Activated T-cell treated with anti-CD3 and anti-CD28 coated beads for 4 hours (primary cell): Measurements from ENCODE around the gene KLF1.
A peak's percentile ranks its signal among the peaks of the same experiment; 100 is the strongest.
"Not testable (repeated sequence)": the region's sequence is repeated elsewhere in the genome, so short reads cannot be mapped to it uniquely, and the experiment has no call there.

Experiments used
- DNase-seq: peaks from one replicate; pipeline ENCODE4 v3.0.0-alpha.2; 2020

KLF1 gene

DNA sequence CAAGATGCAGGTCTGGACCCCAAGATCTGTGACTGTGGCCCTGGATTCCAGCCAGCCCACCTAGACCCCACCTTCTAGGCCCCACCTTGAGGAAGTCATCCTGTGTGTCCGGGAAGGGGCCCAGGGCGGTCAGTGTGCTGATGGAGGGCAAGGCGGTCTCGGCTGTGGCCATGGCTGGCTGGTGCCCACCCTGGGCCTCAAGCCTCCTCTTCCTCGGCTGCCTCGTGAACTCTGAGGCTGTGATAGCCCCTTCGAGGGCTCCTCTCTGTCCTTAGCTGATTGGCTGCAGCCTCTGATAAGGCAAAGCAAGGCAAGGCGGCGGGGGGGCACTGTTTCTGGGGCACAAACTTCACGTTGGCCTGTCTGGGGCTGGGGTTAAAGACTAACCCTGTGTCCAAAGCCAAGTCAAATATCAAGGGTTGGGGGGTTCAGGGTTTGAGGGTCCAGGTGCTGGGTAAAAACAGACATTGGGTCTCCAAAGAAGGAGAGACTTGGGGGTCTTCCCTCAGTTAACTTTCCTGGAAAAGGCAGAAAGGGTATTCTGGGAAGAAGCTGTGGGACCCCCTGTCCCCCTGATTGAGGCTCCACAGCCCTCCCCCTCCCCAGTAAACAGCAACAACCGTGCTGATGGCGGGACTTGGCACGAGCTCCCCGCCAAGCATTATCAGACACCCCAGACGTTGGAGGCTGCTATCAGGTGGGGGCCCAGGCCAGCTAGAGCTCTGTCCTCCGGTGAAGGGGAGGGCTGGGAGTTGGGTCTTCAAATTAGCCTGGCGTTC is at the start of gene KLF1:
Gene KLF1, minus strand, starts transcription at position 233 of the 779 bp plus-strand sequence. Its CDS starts 61 bp downstream, at position 172.
- DNase-seq, result no peak

DNA sequence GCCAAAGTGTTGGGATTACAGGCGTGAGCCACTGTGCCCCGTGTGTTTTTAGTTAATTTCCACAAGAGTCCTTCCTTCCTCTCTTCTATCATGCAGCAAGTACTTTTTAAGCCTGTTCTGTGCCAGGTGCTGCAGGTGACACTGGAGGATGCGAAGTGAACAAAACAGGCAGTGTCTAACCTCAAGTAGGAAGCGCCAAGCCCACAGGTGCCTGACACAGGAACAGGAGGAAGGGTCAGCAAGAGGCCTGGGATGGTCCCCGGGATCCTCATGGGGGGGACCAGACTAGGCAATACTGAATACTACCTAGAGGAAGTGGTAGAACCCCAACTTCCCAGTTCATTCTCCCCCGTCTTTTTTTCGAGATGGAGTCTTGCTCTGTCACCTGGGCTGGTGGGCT is 49.6 kb upstream of the KLF1 start:
- no peak for DNase-seq

DNA sequence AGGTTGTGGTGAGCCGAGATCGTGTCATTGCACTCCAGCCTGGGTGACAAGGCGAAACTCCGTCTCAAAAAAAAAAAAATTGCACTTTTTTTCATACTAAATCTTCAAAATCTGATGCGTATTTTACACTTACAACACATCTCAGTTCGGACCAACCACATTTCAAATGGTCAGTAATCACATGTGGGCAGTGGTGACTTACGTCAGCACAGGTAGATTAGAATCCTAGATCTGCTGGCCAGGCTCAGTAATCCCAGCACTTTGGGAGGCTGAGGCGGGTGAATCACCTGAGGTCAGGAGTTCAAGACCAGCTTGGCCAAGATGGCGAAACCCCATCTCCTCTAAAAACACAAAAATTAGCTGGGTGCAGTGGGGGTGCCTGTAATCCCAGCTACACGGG is 48.1 kb upstream of the KLF1 start:
- no peak for DNase-seq

DNA sequence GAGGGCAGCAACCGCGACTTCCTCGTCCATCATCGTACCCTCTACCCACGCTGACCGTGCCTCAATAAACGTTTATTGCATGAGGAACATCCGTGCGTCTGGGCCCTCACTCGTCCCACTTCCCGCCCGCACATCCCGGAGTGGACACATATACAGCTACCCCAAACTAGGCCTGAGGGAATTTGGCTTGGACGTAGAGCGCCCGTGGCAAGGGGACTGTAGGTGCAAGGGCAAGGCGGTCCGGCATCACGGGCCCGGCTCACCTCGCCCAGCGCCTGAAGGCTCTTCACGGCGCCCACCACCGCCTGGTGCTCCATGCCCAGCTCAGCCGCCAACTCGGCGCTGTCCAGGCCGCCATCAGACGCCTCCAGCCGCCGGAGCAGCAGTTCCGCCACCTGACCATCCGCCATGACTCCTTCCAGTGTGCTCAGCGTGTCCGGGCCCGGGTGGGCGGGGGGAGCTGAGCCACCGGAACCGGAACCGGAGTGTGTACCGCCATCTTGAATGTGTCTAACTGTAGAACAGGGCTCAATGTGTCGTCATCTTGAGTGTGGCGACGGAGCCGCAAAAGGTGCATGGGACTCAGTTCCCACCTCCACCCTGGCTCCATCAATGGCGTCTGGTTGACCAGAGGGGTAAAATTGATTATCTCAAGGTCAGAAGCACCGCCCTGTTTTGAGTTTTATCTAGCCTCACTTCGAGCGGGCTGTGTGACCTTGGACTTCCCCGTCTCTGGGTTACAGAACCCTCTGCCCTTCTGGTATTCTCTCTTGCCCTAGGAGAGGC is 46.5 kb upstream of the KLF1 start, which contains the start of gene FARSA:
Gene FARSA, minus strand, starts transcription at position 425 of the 786 bp plus-strand sequence. Its CDS starts 15 bp downstream, at position 410.
- peak; percentile 86 for DNase-seq

DNA sequence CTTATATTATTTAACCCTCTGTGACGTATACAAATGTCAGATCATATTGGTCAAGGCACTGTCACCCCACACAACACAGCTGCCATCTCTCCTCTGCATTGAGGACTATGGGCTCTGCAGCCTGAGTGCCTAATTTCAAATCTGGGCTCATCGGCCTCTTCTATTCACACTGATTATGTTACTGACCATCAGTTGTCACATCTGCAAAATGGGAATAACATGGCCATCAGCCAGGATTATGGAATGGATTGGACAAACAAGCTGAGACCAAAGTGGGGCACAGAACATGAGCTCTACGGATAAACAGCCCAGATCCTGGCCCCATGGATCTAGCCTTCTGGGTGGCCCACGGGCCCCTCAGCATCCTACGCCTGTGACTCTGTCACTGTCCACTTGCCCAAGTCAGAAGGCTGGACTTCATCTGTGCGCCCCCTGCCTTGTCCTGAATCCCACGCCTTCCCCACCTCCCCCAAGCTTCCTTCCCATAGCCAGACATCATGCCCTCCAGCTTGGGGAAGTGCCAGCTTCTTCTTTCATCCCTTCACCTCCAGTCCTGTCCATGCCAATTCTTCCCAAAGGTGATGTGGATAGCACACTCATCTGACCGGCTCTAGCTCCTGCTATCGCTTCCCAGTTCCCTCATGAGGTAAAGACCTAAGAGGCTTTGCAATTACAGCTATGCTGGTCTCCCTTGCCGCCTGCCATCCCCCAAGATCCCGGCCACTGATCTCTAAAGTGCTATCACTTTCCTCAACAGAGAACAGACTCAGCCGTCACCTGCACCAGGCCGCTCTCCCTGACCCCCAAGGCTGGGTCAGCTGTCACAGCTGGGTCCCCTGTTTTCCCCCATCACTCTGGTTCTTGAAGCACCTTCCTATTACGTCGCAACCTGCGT is 45.6 kb upstream of the KLF1 start:
- DNase-seq, result no peak

DNA sequence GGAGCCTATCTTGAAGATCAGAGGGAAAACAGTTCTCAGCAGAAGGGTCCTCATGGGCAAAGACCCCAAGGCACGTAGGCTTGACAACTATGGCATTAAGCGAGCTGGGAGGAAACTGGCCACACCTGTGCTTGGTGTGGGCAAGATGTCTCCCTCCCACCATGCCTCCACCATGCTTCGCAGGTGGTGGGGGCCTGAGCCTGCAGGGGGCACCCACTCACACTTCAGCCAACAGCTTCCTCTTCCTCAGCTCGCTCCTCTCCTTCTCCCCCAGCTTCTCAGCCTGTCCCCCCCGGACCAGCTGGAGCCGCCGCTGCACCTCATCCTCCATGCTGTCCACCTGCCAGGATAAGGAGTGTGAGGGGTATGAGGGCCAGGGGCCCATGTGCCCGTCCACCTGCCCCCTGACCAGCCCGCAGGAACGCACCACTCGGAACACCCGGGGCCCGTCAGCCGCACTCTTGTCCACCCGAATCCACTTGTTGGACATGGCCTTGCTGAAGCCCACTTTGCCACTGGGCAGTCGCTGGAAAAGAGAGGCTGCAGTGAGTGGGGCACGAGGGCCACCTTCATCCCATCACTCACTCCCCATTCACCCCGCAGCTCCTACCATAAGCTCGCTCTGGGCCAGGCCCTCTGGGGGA is 43.1 kb upstream of the KLF1 start:
- no peak for DNase-seq

DNA sequence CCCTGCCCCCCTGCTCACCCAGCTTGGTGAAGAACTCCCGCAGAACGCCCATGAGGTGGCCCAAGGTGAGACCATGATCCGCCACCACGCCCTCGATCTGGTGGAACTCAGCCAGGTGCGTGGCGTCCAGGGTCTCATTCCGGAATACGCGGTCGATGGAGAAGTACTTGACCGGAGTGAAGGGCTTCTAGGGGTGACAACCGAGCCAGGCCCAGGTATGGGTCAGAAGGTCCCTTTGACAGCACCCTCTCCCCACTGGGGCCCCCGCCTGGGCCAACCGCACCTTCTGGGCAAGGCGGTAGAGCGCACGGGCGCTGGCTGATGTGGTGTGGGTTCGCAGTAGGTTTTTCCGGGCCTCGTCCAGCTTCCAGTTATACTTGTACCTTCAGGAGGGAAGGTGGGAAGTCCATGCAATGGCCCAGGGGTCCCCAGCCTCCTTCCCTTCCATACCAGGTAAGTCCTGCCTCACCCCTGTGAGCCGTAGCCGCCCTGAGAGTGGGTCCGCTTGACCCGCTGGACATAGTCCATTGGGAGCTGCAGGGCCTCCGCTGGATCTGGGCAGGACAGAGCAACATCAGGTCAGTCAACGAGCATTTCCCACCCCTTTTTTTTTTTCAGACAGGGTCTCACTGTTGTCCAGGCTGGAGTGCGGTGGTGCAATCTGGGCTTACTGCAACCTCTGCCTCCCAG is 37.8 kb upstream of the KLF1 start:
- no peak for DNase-seq

DNA sequence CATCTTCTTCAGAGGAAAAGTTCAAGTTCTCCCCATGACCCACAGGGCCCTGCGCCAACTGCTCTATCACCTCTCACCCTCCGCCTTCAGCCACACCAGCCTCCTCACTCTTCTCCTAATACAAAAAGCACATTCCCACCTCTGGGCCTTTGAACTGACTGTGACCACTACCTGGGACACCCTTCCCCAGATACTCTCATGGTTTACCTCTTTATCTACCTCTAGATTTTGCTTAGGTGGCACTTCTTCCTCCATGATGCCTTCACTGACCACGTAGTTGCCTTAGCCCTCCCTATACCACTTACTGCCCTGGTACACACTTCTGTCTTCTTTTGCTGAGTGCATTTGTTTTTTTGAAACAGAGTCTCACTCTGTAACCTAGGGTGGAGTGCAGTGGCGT is 36.0 kb upstream of the KLF1 start:
- no peak for DNase-seq

DNA sequence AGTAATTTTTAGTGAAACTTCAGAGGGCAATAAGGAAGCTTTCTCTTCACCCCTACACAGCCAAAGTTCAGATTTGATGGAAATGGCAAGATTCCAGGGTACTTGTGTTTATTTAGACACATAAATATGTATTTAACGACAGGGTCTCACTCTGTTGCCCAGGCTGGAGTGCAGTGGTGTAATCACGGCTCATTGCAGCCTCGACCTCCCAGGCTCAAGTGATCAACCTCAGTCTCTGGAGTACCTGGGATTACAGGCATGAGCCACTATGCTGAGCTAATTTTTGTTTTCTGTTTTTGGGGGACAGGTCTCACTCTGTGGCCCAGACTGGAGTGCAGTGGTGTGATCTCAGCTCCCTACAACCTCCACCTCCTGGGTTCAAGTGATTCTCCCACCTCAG is 34.0 kb upstream of the KLF1 start:
- DNase-seq, result no peak

DNA sequence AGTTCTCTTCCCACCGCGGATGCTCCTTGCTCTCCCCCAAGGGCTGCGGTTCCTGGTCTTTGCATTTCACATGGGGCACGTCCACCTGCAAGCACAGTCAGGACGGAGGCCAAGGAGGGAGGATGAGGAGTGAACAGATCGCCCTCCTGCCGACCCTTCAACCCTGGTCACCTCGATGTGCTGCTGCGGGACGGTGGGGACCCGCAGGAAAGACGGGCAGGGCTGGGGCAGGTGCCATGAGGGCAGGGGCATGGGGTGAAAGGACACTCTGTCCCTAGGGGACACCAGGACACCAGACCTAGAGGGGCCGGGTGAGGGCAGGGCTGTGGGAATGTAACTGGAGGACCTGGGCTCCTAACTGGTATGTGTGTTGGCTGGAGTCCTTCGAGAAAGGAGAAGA is 31.3 kb upstream of the KLF1 start:
- DNase-seq, result no peak

DNA sequence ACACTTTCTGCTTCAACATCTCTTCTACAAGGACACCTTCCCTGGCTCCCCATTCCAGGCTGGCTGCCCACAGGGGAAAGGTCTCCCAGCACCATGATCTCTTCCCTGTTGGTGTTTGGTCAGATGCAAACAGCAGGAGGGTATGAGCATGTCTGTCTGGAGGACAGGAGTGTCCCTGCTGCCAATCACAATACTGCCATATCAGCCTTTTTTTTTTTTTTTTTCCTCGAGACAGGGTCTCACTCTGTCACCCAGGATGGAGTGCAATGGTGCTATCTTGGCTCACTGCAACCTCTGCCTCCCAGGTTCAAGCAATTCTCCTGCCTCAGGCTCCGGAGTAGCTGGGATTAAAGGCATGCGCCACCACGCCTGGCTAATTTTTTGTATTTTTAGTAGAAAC is 28.9 kb upstream of the KLF1 start:
- DNase-seq, result not testable (repeated sequence)

DNA sequence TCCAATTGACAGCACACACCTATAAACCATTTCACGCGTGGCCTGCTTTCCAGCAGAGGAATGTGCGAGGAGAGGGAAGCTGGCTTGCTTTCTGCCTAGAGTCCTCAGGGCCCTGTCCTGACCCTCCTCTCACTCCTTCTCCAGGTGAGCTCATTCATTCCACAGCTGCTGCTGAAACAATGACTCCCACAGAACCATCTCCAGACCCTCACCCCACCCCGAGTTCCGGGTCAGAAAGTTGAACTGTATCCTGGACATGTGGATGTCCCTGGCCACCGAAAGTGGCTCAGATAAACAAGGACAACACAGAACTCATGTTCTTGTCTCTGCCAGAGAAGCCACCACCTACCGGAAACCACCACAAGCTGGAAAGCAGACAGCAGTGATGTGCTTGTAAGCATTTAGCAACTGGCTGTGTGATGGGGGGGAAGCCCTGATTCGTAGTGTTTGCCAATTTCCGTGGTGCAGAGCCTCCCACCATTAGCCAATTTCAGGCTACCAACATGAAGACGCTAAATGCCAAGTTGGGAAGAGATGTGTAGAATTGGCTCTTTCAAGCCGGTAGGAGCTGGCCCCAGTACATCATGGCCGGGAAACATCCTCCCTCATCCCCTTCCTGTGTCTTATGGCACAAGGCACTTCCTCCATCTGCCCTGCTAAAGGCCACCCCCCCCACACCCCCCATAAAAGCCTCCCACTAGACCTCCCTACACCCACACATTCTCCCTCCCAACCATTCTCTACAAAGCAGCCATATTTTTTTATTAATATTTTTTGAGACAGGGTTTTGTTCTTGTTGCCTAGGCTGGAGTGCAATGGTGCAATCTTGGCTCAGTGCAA is 27.1 kb upstream of the KLF1 start:
- DNase-seq, result peak; percentile 27

DNA sequence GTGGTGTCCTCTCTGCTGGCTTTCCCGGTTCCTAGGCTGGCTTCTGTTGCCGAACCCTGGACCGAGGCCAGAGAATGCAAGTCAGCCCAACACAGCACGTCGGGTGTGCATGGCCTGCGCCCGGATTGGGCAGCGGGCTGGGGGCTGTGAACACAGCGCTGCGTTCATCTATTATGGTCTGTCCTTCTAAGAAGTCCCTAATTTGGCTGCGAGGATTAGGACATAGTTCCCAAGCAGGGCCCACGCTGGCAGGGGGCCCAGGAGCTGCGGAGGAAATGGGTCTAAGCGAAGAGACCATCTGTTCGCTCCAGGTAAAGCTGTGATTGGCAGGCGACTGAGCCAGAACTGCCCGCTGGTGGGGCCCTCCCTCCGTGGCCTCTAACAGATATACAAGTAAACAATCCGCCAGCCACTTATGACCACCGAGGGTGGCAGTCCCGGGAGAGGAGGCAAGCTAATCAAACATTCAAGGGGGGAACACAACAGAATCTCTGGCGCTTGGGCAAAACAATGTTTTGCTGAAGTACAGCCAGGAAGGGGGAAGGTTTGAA is 26.1 kb upstream of the KLF1 start:
- no peak for DNase-seq

DNA sequence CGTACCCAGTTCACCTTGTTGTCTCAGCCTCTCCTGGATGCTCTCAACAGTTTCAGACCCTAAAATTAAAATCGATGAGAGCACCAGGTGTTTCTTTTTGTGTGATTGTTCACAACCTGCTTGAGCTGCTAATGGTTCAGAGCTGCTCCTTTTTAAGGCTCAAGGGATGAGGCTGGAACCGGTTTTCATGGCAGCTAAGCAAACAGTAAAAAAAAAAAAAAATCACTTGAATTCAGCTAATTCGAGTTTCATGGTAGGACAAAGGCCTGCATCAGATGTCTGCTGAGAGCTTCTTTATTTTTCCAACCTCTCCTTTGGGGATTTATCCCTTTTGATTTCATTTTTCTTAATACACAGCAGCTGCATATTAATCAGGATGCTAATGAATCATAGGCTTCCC is 25.6 kb upstream of the KLF1 start:
- DNase-seq, result no peak

DNA sequence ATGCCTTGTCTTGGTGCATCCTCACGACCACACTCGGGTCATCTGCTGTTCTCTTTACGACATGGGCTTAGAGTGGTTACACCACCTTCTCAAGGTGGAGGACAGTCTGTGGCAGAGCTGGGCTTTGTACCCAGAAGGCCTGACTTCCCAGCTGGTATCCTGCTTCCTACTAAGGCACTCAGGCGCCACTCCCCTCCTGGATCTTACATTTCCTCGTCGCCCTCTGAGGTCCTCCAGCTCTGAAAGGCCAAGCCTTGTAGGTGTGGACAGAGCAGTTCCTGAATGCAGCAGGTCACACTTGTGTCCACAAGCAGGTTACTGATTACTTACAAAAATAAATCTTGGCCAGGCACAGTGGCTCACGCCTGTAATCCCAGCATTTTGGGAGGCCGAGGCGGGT is 20.2 kb upstream of the KLF1 start:
- no peak for DNase-seq

DNA sequence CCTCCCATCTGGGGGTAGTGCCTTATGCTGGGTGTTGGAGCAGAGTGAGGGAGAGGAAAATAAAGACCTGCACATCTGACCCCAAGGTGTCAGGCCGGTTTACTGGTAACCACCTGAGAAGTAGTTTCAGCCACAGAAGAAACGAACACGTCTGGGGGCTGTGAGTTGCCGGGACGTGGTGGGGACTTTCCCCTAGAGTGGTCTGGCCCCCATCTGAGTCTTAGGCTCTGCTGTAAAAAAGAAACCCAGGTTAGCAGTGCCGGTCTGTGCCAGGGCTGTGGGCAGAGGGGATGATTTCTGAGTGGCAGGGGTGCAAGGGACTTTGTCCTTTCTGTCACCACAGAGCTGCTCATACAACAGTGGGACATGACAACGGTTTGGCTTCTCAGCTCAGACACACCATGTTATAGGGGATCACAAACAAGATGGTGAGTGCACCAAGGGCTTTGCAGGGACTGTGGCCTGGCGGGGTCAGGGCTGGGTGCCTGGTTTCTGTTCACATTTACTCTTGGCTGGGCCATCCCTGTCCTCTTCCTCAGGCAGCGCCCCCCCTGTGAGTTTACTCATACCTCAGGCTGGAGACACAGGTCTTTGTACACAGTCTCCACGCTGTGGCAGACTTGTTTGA is 13.0 kb upstream of the KLF1 start:
- no peak for DNase-seq

DNA sequence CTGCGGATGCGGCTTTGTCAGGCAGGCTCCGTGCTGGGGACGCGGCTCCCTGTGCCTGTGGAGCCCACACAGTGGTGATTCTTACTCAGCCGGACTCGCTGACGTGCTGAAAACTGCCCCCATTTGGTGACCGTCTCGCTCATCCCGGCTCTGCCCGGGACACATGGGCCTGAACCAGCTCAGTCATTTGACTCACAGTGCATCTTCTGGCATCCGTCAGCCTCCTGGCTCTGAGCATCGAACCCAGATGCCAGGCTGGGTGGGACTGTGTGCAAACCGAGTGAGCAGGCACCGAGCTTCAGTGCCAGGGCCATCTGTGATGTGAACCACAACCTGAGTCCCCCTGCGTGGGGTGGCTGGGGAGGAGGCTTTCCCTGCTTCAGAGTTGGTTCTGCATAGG is 9.5 kb upstream of the KLF1 start:
- DNase-seq, result no peak

DNA sequence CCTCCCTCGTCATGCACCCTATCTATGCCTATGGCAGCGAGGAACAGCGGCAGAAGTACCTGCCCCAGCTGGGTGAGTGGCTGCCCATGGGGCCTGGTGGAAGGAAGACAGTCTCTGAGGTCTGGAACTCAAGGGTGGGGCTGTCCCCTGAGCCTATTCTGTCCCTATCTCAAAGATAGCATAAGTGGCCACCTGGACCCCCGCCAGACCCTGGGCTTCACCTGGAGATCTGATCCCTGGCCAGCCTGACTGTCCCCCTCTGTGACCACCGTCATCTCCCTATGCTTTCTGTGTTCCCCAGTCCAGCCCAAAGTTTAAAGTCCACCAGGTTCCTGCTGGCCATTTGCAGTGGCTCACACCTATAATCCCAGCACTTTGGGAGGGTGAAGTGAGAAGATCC is 6.6 kb upstream of the KLF1 start:
- DNase-seq, result no peak

DNA sequence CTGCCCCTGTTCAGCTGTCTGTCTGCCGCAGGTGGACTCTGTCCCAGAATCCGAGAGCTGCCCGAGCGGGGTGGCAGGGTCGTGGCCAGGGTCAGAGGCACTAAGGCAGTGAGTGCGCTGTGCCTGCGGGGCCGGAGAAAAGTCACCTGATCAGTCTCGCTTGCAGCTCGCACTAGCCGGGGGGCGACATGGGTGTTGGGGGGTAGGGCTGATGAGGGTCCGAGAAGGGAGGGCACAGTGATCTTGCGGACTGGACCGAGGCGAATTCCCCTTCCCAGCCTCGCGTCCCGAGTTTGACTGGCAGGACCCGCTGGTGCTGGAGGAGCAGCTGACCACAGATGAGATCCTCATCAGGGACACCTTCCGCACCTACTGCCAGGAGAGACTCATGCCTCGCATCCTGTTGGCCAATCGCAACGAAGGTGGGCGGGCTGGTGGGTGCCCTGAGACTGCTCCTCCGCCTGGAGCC is 4.6 kb upstream of the KLF1 start:
- DNase-seq, result no peak
